K562 (cell line): Measurements from ENCODE around the gene IL10RB. TPM values are rescaled to one million over a fixed set of nuclear protein-coding genes. Genes with fewer than 3 reads are reported as not detected.
A peak's percentile ranks its signal among the peaks of the same experiment; 100 is the strongest.

ENCODE experiments used
- ATAC-seq: fragments of 200-7000 bp; cut with Tn5 transposase; 3 replicates; pipeline ENCODE4 v1.9.1; 2020; ENCODE audit warnings: moderate library complexity
- BruUV-seq: library from RNA; stranded (reverse); fragments of 400-500 nt; replicated peaks from 2 replicates; lab custom pipeline; 2021; lab: Mats Ljungman, UMichigan
- CTCF ChIA-PET: fragments of 300-600 bp; formaldehyde crosslinking; extraction: SDS; loops from one replicate; lab custom pipeline; 2021; ENCODE audit warnings: low intra/inter-chr PET ratio; lab: Yijun Ruan, JAX
- POLR2A ChIA-PET: fragments of 300-600, 350-650 bp; sonication (Branson Sonifier 250); formaldehyde crosslinking; extraction: SDS; loops from one replicate; lab custom pipeline; 2021; ENCODE audit warnings: antibody characterized with exemption, inconsistent platforms; lab: Yijun Ruan, JAX
- DNase-seq, 4 experiments: peaks; one replicate each; pipeline versions ENCODE4 v3.0.0 to v3.0.0-alpha.2; 2011 to 2018; ENCODE audit warnings: low spot score in 3 of 4, mixed read lengths in 3 of 4; ENCODE audit errors: extremely low read depth in 1 of 4
- FAIRE-seq: peaks from 2 replicates; lab custom pipeline; 2011; peaks lifted over from hg19 to GRCh38; lab: Jason Lieb, UNC
- H2AFZ ChIP-seq: 2 replicates; pipeline ENCODE4 v1.6.0; 2011; ENCODE audit warnings: low read depth, low read length, control low read depth, inconsistent platforms
- H3K27ac ChIP-seq: fragments of 200-600 bp; 3 replicates; pipeline ENCODE4 v1.8.0; 2011; ENCODE audit warnings: low read depth, mild to moderate bottlenecking, control low read depth, inconsistent platforms, low read length, moderate library complexity, mixed read lengths; ENCODE audit errors: extremely low read depth
- H3K27me3 ChIP-seq, 2 experiments: fragments of 300-600 bp in 1 of 2; 2 replicates in 1 of 2; 3 replicates in 1 of 2; pipeline versions ENCODE4 v1.6.0 to v1.8.0; 2011; ENCODE audit warnings: inconsistent platforms in 2 of 2, low read length in 2 of 2, mild to moderate bottlenecking in 1 of 2, mixed read lengths in 1 of 2, moderate library complexity in 1 of 2; ENCODE audit not compliant: control insufficient read depth in 2 of 2, insufficient read depth in 2 of 2
- H3K36me3 ChIP-seq: fragments of 300-600 bp; 3 replicates; pipeline ENCODE4 v1.8.0; 2011; ENCODE audit warnings: mild to moderate bottlenecking, low read length, inconsistent platforms; ENCODE audit not compliant: control insufficient read depth, insufficient read depth
- H3K4me1 ChIP-seq, 2 experiments: fragments of 200-600 bp in 1 of 2; replicated peaks in 1 of 2; 2 replicates in 1 of 2; 3 replicates in 1 of 2; pipeline versions ENCODE4 v1.5.1 to v1.8.0; 2011; ENCODE audit warnings: inconsistent platforms in 2 of 2, low read length in 2 of 2, mild to moderate bottlenecking in 1 of 2, mixed read lengths in 1 of 2, moderate library complexity in 1 of 2; ENCODE audit not compliant: control insufficient read depth in 2 of 2, insufficient read depth in 2 of 2
- H3K4me2 ChIP-seq: 2 replicates; pipeline ENCODE4 v1.6.1; 2011; ENCODE audit warnings: low read length, control low read depth, inconsistent platforms, mixed read lengths; ENCODE audit not compliant: insufficient read depth
- H3K4me3 ChIP-seq: fragments of 200-600 bp; sonication (generic), shearing (Covaris generic); 2 replicates; pipeline ENCODE4 v1.5.1; 2016; ENCODE audit warnings: control low read depth, inconsistent platforms
- H3K79me2 ChIP-seq: fragments of 200-600 bp; 3 replicates; pipeline ENCODE4 v1.8.0; 2011; ENCODE audit warnings: low read length, inconsistent platforms; ENCODE audit not compliant: control insufficient read depth, insufficient read depth
- H3K9ac ChIP-seq, 2 experiments: 2 replicates each; pipeline versions ENCODE4 v1.6.0 to v1.6.1; 2011; ENCODE audit warnings: low read depth in 2 of 2, low read length in 2 of 2, control low read depth in 1 of 2, inconsistent platforms in 1 of 2, mild to moderate bottlenecking in 1 of 2, mixed read lengths in 1 of 2; ENCODE audit not compliant: insufficient read depth in 1 of 2
- H3K9me1 ChIP-seq: one replicate; pipeline ENCODE4 v1.6.0; 2011; ENCODE audit warnings: inconsistent platforms, mild to moderate bottlenecking, low read length, moderate library complexity; ENCODE audit not compliant: control insufficient read depth, insufficient read depth
- H3K9me3 ChIP-seq: replicated peaks from 2 replicates; pipeline ENCODE4 v1.5.1; 2011; ENCODE audit warnings: low read depth, low read length, inconsistent platforms; ENCODE audit not compliant: control insufficient read depth, insufficient read depth
- H4K20me1 ChIP-seq: replicated peaks from 2 replicates; pipeline ENCODE4 v1.6.1; 2011; ENCODE audit warnings: low read length, inconsistent platforms, mixed read lengths; ENCODE audit not compliant: control insufficient read depth, insufficient read depth
- AFF4 ChIP-seq: sonication (generic); formaldehyde crosslinking; IDR thresholded peaks from 2 replicates; pipeline ENCODE4 v1.8.0; 2023; ENCODE audit warnings: mild to moderate bottlenecking, missing genetic modification reagents
- E2F5 ChIP-seq: sonication (generic); formaldehyde crosslinking; IDR thresholded peaks from 2 replicates; pipeline ENCODE4 v1.8.0; 2022; ENCODE audit warnings: mild to moderate bottlenecking, missing genetic modification reagents
- MYNN ChIP-seq, 2 experiments: sonication (generic); formaldehyde crosslinking in 1 of 2; IDR thresholded peaks; 2 replicates each; pipeline versions ENCODE4 v1.5.0 to v1.6.1; 2016 to 2020; ENCODE audit warnings: antibody characterized with exemption in 1 of 2, missing genetic modification reagents in 1 of 2
- NCOR1 ChIP-seq: fragments of 450-650 bp; IDR thresholded peaks from 2 replicates; pipeline ENCODE4 v1.6.1; 2016; ENCODE audit warnings: mild to moderate bottlenecking, moderate library complexity
- NRF1 ChIP-seq, 2 experiments: fragments of 450-650 bp; IDR thresholded peaks in 1 of 2; conservative IDR thresholded peaks in 1 of 2; 2 replicates each; pipeline ENCODE4 v1.6.1; 2014; ENCODE audit warnings: mild to moderate bottlenecking in 2 of 2
- PATZ1 ChIP-seq: fragments of 250-450 bp; sonication (Bioruptor Pico); IDR thresholded peaks from 2 replicates; pipeline ENCODE4 v1.5.0; 2020; ENCODE audit warnings: mild to moderate bottlenecking, borderline replicate concordance
- SP1 ChIP-seq: sonication (generic); formaldehyde crosslinking; IDR thresholded peaks from 2 replicates; pipeline ENCODE4 v1.8.1; 2022; ENCODE audit warnings: mild to moderate bottlenecking, missing genetic modification reagents
- TSC22D4 ChIP-seq: fragments of 450-650 bp; IDR thresholded peaks from 2 replicates; pipeline ENCODE4 v1.6.1; 2016; ENCODE audit warnings: missing genetic modification characterization, missing biosample characterization, control low read depth
- YBX1 ChIP-seq: fragments of 450-650 bp; IDR thresholded peaks from 2 replicates; pipeline ENCODE4 v1.7.1; 2016; ENCODE audit warnings: mild to moderate bottlenecking
- WGBS: fragments of 100-300 bp; shearing (Covaris generic); methylation state at CpG from one replicate; pipeline ENCODE4 v1.1.6; 2016; ENCODE audit warnings: low coverage, mixed read lengths; ENCODE audit not compliant: insufficient coverage; ENCODE audit errors: missing lambda C conversion rate; 5-methylcytosine and 5-hydroxymethylcytosine counted together
- in situ Hi-C: fragments of 300-500 bp; cut with MboI; formaldehyde crosslinking; loops from 4 replicates; pipeline ENCODE4 v1.15.0; 2018; ENCODE audit warnings: inconsistent platforms, mixed read lengths
- intact Hi-C: fragments of 100-400 bp; cut with micrococcal nuclease; formaldehyde crosslinking; loops from 2 replicates; pipeline ENCODE4 v1.14.2; 2022
- polyA plus RNA-seq, 8 experiments: library from polyadenylated mRNA; depleted of rRNA in 4 of 8; stranded (reverse) in 5 of 8; unstranded in 3 of 8; fragments of >200 nt; fragmentation: Nextera tagmentation in 2 of 8; fragmentation: Illumina TruSeq in 1 of 8; extraction: Ambion mirVana in 2 of 8; extraction: Trizol in 1 of 8; gene quantifications; 2 replicates each; pipeline versions ENCODE4 v1.2.1 to v1.2.3, GENCODE V29; 2011 to 2014; ENCODE audit warnings: inconsistent platforms in 1 of 8, missing spikeins in 1 of 8
- total RNA-seq, 7 experiments: library from RNA; depleted of rRNA in 6 of 7; stranded (reverse); fragments of >200 nt in 6 of 7; fragmentation: Illumina TruSeq in 2 of 7; extraction: Trizol in 2 of 7; gene quantifications; 2 replicates each; pipeline versions ENCODE4 v1.2.1 to v1.2.3, GENCODE V29; 2011 to 2021; ENCODE audit warnings: low replicate concordance in 1 of 7
- TF ChIP-seq, protein P1 (sequence below): IDR thresholded peaks from 2 replicates; pipeline ENCODE4 v1.6.1; 2012; ENCODE audit warnings: low read depth, low read length, improper control_type of control experiment, borderline replicate concordance

IL10RB gene
- total and polyA plus RNA-seq, 9 of the 15 experiments (the other 6 are each of a cell fraction or from before 2014, with no cell fraction given), result 10.9 to 33.8 (median 23.0) TPM

GRCh38 chr21:33230545-33231324 lies 35.4 kb upstream of the IL10RB start:
- Histone ChIP-seq H3K9me3 (no peaks in the 10 kb centered on the region), H3K4me2 (peak overlapping the region; percentile 85), H3K27me3 (no peaks in the 10 kb centered on the region), H3K36me3 (peaks cover 5% of the 10 kb centered on the region; the same call in 1 of the 3 replicates), H3K79me2 (peaks cover 33% of the 10 kb centered on the region), H3K27ac (peak overlapping the region; percentile 79), H4K20me1 (no peaks in the 10 kb centered on the region), H3K4me3 (peak overlapping the region; percentile 86), H3K4me1 (peaks cover 29 to 36% of the 10 kb centered on the region in 2 experiments), H3K9ac (peak overlapping the region; percentile 67 to 98), H2AFZ (peak overlapping the region; percentile 89), H3K9me1 (no peaks in the 10 kb centered on the region)
- WGBS, result 2% methylated on average over 24 of the region's 30 CpGs
- intact Hi-C loops, result no loop called here
- peak; percentile 67 for ATAC-seq
- DNase-seq, result peak; percentile 67 to 71 (median 68)
- BruUV-seq, result no TSS peak
- POLR2A ChIA-PET, result interaction anchor here (1.0 to 1.8 kb wide), 4 partner anchors 9 to 94 kb away, joined by 3 to 7 read pairs (median 4); partner anchors contain the start of gene IFNAR1
- FAIRE-seq, result peak; percentile 11
- in situ Hi-C loops, result no loop called here
- CTCF ChIA-PET, result interaction anchor here (0.7 to 1.8 kb wide), 3 partner anchors 31 to 870 kb away, joined by 3 to 5 read pairs (median 3); no protein-coding TSS in a partner anchor
- TF ChIP-seq MYNN (IDR thresholded peaks at IDR 0.05), result peak; percentile 3; the same call in 1 of the 2 replicates
- no peak for TF ChIP-seq MYNN (CRISPR knock-in tag; IDR thresholded peaks at IDR 0.05)
- TF ChIP-seq TSC22D4 (tag), result no peak
- TF ChIP-seq AFF4 (CRISPR knock-in tag), result 0 out of 2 replicates have a peak, but pooled peaks have one; percentile 34
- TF ChIP-seq SP1 (CRISPR knock-in tag), result 0 out of 2 replicates have a peak, but pooled peaks have one; percentile 57
- TF ChIP-seq YBX1, result no peak
- peak; percentile 12 to 23; a peak in 1 of 4 replicates for TF ChIP-seq NRF1 (conservative IDR thresholded peaks at IDR 0.05 in 1 of 2, IDR thresholded peaks at IDR 0.05 in 1 of 2)
- TF ChIP-seq E2F5 (CRISPR knock-in tag), result no peak
- TF ChIP-seq, protein P1, sequence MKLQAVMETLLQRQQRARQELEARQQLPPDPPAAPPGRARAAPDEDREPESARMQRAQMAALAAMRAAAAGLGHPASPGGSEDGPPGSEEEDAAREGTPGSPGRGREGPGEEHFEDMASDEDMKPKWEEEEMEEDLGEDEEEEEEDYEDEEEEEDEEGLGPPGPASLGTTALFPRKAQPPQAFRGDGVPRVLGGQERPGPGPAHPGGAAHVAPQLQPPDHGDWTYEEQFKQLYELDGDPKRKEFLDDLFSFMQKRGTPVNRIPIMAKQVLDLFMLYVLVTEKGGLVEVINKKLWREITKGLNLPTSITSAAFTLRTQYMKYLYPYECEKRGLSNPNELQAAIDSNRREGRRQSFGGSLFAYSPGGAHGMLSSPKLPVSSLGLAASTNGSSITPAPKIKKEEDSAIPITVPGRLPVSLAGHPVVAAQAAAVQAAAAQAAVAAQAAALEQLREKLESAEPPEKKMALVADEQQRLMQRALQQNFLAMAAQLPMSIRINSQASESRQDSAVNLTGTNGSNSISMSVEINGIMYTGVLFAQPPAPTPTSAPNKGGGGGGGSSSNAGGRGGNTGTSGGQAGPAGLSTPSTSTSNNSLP, result 0 out of 2 replicates have a peak, but pooled peaks have one; percentile 37
- TF ChIP-seq PATZ1, result no peak
- 0 out of 2 replicates have a peak, but pooled peaks have one; percentile 22 for TF ChIP-seq NCOR1
